ENCODE measurements around the gene KDM2A.

Gene KDM2A

GRCh38 chr11:67269401-67270255 is 150.6 kb downstream of the KDM2A start:
- TF ChIP-seq CTCF (IDR thresholded peaks at IDR 0.05; ENCODE audit: low read depth, low read length, missing control alignments), result no peak
- Histone ChIP-seq H3K27ac (no peak overlapping the region), H3K4me3 (ENCODE audit: low read depth, low read length) (no peak overlapping the region), H3K36me3 (replicated peaks) (peaks cover 11% of the 10 kb centered on the region), H3K27me3 (replicated peaks) (no peaks in the 10 kb centered on the region)
- in situ Hi-C loops (cut with HindIII; ENCODE audit: low pct_ligation_motif_present, low sequenced_read_pairs), result no loop called here
- DNase-seq, result no peak

DNA sequence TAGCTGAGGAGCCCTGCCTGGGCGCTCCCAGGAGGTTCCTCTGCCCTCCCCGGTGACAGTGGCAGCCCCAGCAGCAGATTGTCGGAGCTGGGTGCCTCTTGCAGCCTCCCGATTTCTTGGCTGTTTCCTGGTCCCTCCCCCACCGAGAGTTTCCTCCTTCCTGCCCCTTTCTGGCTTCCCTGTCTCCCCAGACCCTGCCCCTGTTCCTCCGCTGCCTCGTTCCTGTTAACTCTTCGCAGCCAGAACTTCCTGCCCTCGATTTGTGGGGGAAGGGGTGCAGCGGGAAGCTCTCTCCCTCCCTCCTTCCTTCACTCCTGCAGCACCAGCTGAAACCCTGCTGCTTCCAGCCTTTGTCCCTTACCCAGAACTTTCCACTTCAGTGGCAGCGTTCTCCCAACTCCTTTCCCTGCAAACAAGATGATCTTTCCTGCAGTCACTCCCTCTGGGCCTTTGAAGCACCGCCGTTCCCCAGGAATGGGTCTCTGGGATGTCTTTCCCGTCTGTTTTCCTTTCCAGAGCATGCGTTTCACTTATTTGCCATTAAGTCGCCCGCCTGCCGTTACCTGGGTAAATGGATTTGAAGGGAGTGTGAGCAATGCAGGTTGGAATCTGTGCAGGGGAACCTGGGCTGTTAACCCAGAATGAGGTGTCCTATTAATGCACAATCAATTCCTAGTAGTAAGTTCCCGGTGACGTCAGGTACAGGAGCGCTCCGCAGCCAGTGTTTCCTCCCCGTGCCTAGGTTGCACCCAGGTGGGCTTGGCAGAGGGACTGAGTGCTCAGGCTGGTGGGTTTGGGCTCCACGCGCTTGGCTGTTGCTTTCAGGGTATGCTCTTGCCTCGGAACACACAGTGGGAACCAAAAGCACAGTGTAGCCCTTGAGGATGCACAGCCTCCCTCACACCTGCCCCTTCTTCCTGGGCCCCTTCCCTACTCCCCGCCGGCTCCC is 151.5 kb downstream of the KDM2A start:
- TF ChIP-seq CTCF (IDR thresholded peaks at IDR 0.05; ENCODE audit: low read depth, low read length, missing control alignments), result no peak
- Histone ChIP-seq H3K27me3 (replicated peaks) (no peaks in the 10 kb centered on the region), H3K36me3 (replicated peaks) (peaks cover 11% of the 10 kb centered on the region), H3K4me3 (ENCODE audit: low read depth, low read length) (peak overlapping the region; percentile 15), H3K27ac (no peak overlapping the region)
- in situ Hi-C loops (cut with HindIII; ENCODE audit: low pct_ligation_motif_present, low sequenced_read_pairs), result no loop called here
- DNase-seq, result no peak

- DNase-seq, result no peak
- Histone ChIP-seq H3K27me3 (replicated peaks) (no peaks in the 10 kb centered on the region), H3K4me3 (ENCODE audit: low read depth, low read length) (no peak overlapping the region), H3K36me3 (replicated peaks) (peaks cover 11% of the 10 kb centered on the region), H3K27ac (no peak overlapping the region)
- no peak for TF ChIP-seq CTCF (IDR thresholded peaks at IDR 0.05; ENCODE audit: low read depth, low read length, missing control alignments)
- in situ Hi-C loops (cut with HindIII; ENCODE audit: low pct_ligation_motif_present, low sequenced_read_pairs), result no loop called here
Observed at GRCh38 chr11:67271205-67271540, 152.1 kb downstream of the KDM2A start.

DNA sequence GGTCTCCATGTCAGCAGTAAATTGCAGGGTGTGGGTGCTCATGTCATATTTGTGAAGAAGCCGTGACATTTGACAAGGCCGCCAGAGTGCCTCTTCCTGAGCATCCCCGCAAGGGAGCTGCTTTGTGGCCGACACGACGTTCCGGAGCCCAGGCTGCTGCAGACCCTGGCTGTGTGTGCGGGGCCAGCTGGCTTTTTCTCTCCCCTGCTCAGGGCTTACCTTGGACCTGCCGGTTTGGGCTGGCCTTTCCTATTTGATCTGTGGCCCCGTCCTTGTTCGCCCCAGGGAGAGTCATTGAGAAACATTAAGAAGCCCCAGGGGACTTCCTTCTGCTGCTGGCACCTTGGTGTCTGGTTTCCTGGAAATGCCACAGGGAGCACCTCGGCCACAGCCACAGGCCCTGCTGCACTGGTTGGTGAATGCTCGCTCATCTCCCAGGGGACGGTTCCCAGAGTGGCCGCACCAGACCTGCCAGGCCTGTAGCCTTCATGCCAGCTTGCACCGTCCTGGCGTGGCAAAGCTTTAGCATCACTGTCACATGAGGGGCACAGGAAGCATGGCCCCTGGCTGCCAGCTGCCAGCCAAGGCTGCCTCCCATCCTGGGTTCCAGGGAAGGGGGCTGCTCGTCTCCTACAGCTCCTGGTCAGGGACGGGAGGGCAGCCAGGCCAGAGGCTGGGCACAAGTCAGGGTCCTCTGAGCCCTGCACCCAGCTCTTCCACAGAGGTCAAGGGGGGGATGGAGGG is 152.7 kb downstream of the KDM2A start:
- in situ Hi-C loops (cut with HindIII; ENCODE audit: low pct_ligation_motif_present, low sequenced_read_pairs), result no loop called here
- DNase-seq, result no peak
- TF ChIP-seq CTCF (IDR thresholded peaks at IDR 0.05; ENCODE audit: low read depth, low read length, missing control alignments), result no peak
- Histone ChIP-seq H3K27ac (no peak overlapping the region), H3K27me3 (replicated peaks) (no peaks in the 10 kb centered on the region), H3K36me3 (replicated peaks) (peaks cover 11% of the 10 kb centered on the region), H3K4me3 (ENCODE audit: low read depth, low read length) (no peak overlapping the region)

- DNase-seq, result no peak
- in situ Hi-C loops (cut with HindIII; ENCODE audit: low pct_ligation_motif_present, low sequenced_read_pairs), result no loop called here
- TF ChIP-seq CTCF (IDR thresholded peaks at IDR 0.05; ENCODE audit: low read depth, low read length, missing control alignments), result no peak
- peaks cover 11% of the 10 kb centered on the region for H3K36me3 ChIP-seq (replicated peaks)
- H3K27ac ChIP-seq, result no peak overlapping the region
- H3K4me3 ChIP-seq (ENCODE audit: low read depth, low read length), result no peak overlapping the region
- no peaks in the 10 kb centered on the region for H3K27me3 ChIP-seq (replicated peaks)
Observed at GRCh38 chr11:67272327-67273259, 153.5 kb downstream of the KDM2A start.
